A673 (cell line): Measurements from ENCODE around the gene BTRC.

Experiments used
- CTCF ChIP-seq: fragments of 300-800, 200-600 bp; sonication (generic); conservative IDR thresholded peaks from 2 replicates; pipeline ENCODE4 v1.5.1; 2017; ENCODE audit warnings: low read depth, mild to moderate bottlenecking, antibody characterized with exemption, low read length, moderate library complexity, mixed read lengths
- EZH2 ChIP-seq: fragments of 200-600 bp; sonication (generic); IDR thresholded peaks from 2 replicates; pipeline ENCODE4 v1.6.1; 2017; ENCODE audit warnings: borderline replicate concordance, low read depth, mild to moderate bottlenecking, mixed read lengths, antibody characterized with exemption, low read length; ENCODE audit not compliant: poor library complexity, severe bottlenecking

- TF ChIP-seq CTCF (no peak), EZH2 (no peak)
Observed at GRCh38 chr10:101452593-101452992, 98.6 kb downstream of the BTRC start.
